Neural cell (in vitro differentiated cells): ENCODE data around the gene CELSR1.

Experiments used
- CTCF ChIP-seq: fragments of 450-650 bp; IDR thresholded peaks from 2 replicates; pipeline ENCODE4 v1.5.1; 2014; ENCODE audit warnings: antibody characterized with exemption, mild to moderate bottlenecking, moderate library complexity; ENCODE audit not compliant: poor library complexity, severe bottlenecking
- EP300 ChIP-seq: fragments of 450-650 bp; conservative IDR thresholded peaks from 2 replicates; pipeline ENCODE4 v1.6.1; 2014; ENCODE audit warnings: antibody characterized with exemption, mild to moderate bottlenecking, moderate library complexity; ENCODE audit not compliant: poor library complexity, severe bottlenecking
- EZH2 ChIP-seq: fragments of 200-600, 300-800 bp; shearing (Covaris generic), sonication (generic); IDR thresholded peaks from 2 replicates; pipeline ENCODE4 v1.6.1; 2014; ENCODE audit warnings: antibody characterized with exemption, low read length, borderline replicate concordance, mild to moderate bottlenecking; ENCODE audit not compliant: insufficient read depth, poor library complexity, severe bottlenecking
- MXI1 ChIP-seq: fragments of 450-650 bp; conservative IDR thresholded peaks from 2 replicates; pipeline ENCODE4 v1.6.1; 2014; ENCODE audit warnings: antibody characterized with exemption, mild to moderate bottlenecking; ENCODE audit not compliant: poor library complexity, severe bottlenecking
- POLR2AphosphoS5 ChIP-seq: IDR thresholded peaks from 2 replicates; pipeline ENCODE4 v1.6.1; 2012
- SMC3 ChIP-seq: fragments of 450-650 bp; conservative IDR thresholded peaks from 2 replicates; pipeline ENCODE4 v1.6.1; 2014; ENCODE audit warnings: antibody characterized with exemption, mild to moderate bottlenecking, moderate library complexity; ENCODE audit not compliant: poor library complexity
- TAF1 ChIP-seq: IDR thresholded peaks from 2 replicates; pipeline ENCODE4 v1.6.1; 2012; ENCODE audit warnings: low read depth

- TF ChIP-seq CTCF (no peak), MXI1 (no peak), SMC3 (no peak), POLR2AphosphoS5 (no peak), EZH2 (no peak), TAF1 (no peak), EP300 (no peak)
Measured at GRCh38 chr22:46439111-46439510, 98.3 kb downstream of the CELSR1 start.
